ENCODE data around the gene MKRN2. TPM values are rescaled to one million over a fixed set of nuclear protein-coding genes. Genes with fewer than 3 reads are reported as not detected.

Gene MKRN2
- total and polyA plus RNA-seq, 3 donors from 2014 or later = 82.6 to 117 (median 93.6) TPM

GRCh38 chr3:12549971-12550760 is 6.7 kb upstream of the MKRN2 start:
- Histone ChIP-seq H3K4me1 (no peaks in the 10 kb centered on the region), H3K9me3 (no peaks in the 10 kb centered on the region), H3K4me3 (no peak overlapping the region), H3K27ac (no peak overlapping the region), H3K27me3 (no peaks in the 10 kb centered on the region), H3K36me3 (ENCODE audit: low read depth, missing control alignments) (no peaks in the 10 kb centered on the region)
- intact Hi-C loops (cut with DNase I; ENCODE audit: low total_unique reads) = no loop called here
- 65 to 71% methylated on average over 7 of the region's 7 CpGs for WGBS, 2 donors
- TF ChIP-seq POLR2A (IDR thresholded peaks at IDR 0.05) = no peak
- TF ChIP-seq CTCF (IDR thresholded peaks at IDR 0.05) = no peak
- no peak for DNase-seq

- intact Hi-C loops (cut with DNase I; ENCODE audit: low total_unique reads) = no loop called here
- peak; percentile 32 for DNase-seq
- no peak for TF ChIP-seq POLR2A (IDR thresholded peaks at IDR 0.05)
- no peak for TF ChIP-seq CTCF (IDR thresholded peaks at IDR 0.05)
These were observed 2.9 kb upstream of the MKRN2 start for GRCh38 chr3:12553921-12554391.

GRCh38 chr3:12556314-12556689 is 585 bp upstream of the MKRN2 start:
- 1% methylated on average over 8 of the region's 8 CpGs for WGBS, 2 donors
- intact Hi-C loops (cut with DNase I; ENCODE audit: low total_unique reads) = no loop called here
- no peaks in the 10 kb centered on the region for H3K36me3 ChIP-seq (ENCODE audit: low read depth, missing control alignments)

More at GRCh38 chr3:12553921-12554391, 2.9 kb upstream of the MKRN2 start:
- Histone ChIP-seq H3K36me3 (ENCODE audit: low read depth, missing control alignments) (no peaks in the 10 kb centered on the region), H3K27me3 (no peaks in the 10 kb centered on the region), H3K9me3 (no peaks in the 10 kb centered on the region), H3K4me1 (peaks cover 11% of the 10 kb centered on the region), H3K27ac (no peak overlapping the region), H3K4me3 (peak overlapping the region; percentile 17 to 54)
- 5% methylated on average over 19 to 26 of the region's 26 CpGs for WGBS, 2 donors

GRCh38 chr3:12557473-12558100 is 700 bp downstream of the MKRN2 start:
- no peak for DNase-seq
- TF ChIP-seq POLR2A (IDR thresholded peaks at IDR 0.05) (no peak), CTCF (IDR thresholded peaks at IDR 0.05) (no peak)
- no peaks in the 10 kb centered on the region for H3K27me3 ChIP-seq
- H3K4me1 ChIP-seq = peaks cover 18% of the 10 kb centered on the region
- H3K4me3 ChIP-seq = peak overlapping the region; percentile 82 to 97
- 1 to 2% methylated on average over 18 of the region's 18 CpGs for WGBS, 2 donors
- H3K27ac ChIP-seq = peak overlapping the region; percentile 88 to 95
- intact Hi-C loops (cut with DNase I; ENCODE audit: low total_unique reads) = no loop called here
- H3K36me3 ChIP-seq (ENCODE audit: low read depth, missing control alignments) = no peaks in the 10 kb centered on the region
- H3K9me3 ChIP-seq = no peaks in the 10 kb centered on the region

More at GRCh38 chr3:12556314-12556689, 585 bp upstream of the MKRN2 start:
- no peak for TF ChIP-seq POLR2A (IDR thresholded peaks at IDR 0.05)
- TF ChIP-seq CTCF (IDR thresholded peaks at IDR 0.05) = no peak
- Histone ChIP-seq H3K27me3 (no peaks in the 10 kb centered on the region), H3K27ac (peak overlapping the region in 1 of 2 donors; percentile 95), H3K4me1 (peaks cover 15% of the 10 kb centered on the region), H3K4me3 (peak overlapping the region; percentile 82 to 97), H3K9me3 (no peaks in the 10 kb centered on the region)
- DNase-seq = no peak

All from testis (tissue), 3 donors.